Measurements from ENCODE around the gene COL9A3. TPM values are rescaled to one million over a fixed set of nuclear protein-coding genes. Genes with fewer than 3 reads are reported as not detected.

COL9A3 gene
- total RNA-seq, 1 donor from 2014 or later, result 1.8 TPM

DNA sequence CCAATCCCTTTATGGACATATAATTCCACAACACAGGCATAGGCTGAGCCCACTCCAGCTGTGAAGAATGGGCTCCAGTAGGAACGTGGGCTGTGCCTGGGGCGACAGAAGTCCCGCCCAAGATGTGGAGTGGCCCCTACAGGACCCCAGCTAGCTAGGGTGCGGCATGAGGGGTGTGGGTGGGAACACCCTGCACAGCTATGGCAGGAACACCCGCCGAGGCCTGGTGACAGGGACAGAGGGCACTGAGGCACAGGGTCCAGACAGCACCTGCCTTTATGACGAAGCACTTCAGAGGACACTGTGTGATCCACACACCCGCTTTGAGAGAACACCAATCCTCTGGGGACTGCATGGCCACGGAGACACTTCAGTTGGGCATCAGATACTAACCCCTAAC, 73.0 kb downstream of the COL9A3 start:
- no peak for DNase-seq (ENCODE audit: extremely low read depth, low read depth, low spot score)

- DNase-seq (ENCODE audit: extremely low read depth, low read depth, low spot score), result no peak
These were observed 73.6 kb downstream of the COL9A3 start for GRCh38 chr20:62890444-62890843.

Other genes with a start within 250 kb of the COL9A3 start
- 7.3 and 7.9 TPM in 2 replicates for gene SLCO4A1, start 174.5 kb upstream of the COL9A3 start, total RNA-seq
- gene NTSR1, start 108.2 kb upstream of the COL9A3 start, total RNA-seq, result 0.23 and 7.8 TPM in 2 replicates
- gene MRGBP, start 20.6 kb upstream of the COL9A3 start, total RNA-seq, result 15.9 and 19.4 TPM in 2 replicates
- gene OGFR, start 12.2 kb upstream of the COL9A3 start, total RNA-seq, result 72.3 and 79.7 TPM in 2 replicates
- 12.1 and 17.4 TPM in 2 replicates for gene TCFL5, start 44.8 kb downstream of the COL9A3 start, total RNA-seq
- gene DIDO1, start 109.5 kb downstream of the COL9A3 start, total RNA-seq, result 32.6 and 50.3 TPM in 2 replicates
- gene GID8, start 121.1 kb downstream of the COL9A3 start, total RNA-seq, result 28.6 and 32.3 TPM in 2 replicates
- gene SLC17A9, start 135.7 kb downstream of the COL9A3 start, total RNA-seq, result 5.3 and 22.9 TPM in 2 replicates
- gene BHLHE23, start 189.9 kb downstream of the COL9A3 start, total RNA-seq, result not detected in 2 replicates